Kidney glomerular epithelial cell (primary cell): ENCODE measurements around the gene ACBD3.
"Not testable (repeated sequence)": the region's sequence is repeated elsewhere in the genome, so short reads cannot be mapped to it uniquely, and the experiment has no call there.

Source experiments
- DNase-seq: peaks from one replicate; lab custom pipeline; 2025; lab: John Stamatoyannopoulos, UW

The ACBD3 gene

GRCh38 chr1:226186124-226187018, at the start of gene ACBD3:
Gene ACBD3, minus strand, starts transcription at chr1:226186741. Its CDS starts 66 bp downstream, at chr1:226186675.
- peak; percentile 72 for DNase-seq

- no peak for DNase-seq
Observed at GRCh38 chr1:226233806-226234205, 47.3 kb upstream of the ACBD3 start.

DNA sequence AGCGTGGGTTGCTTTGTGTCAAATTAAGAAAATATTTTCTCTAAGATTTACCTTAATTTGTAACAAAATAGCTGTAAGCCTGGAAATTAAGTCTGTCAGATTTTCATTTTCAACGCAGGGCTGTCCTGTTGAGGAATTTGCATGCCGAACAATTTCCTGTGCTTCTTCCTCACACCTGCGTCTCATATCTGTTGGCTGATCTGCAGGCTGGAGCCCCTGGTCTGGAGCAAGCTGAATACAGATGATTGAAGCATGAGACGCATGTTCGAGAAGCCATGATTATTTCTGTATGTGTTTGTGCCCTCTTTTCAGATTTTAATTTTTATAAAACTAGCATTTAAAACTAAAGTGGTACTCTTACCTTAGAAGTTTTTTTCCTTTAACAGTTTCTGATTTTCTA, 46.8 kb upstream of the ACBD3 start:
- DNase-seq: no peak

DNA sequence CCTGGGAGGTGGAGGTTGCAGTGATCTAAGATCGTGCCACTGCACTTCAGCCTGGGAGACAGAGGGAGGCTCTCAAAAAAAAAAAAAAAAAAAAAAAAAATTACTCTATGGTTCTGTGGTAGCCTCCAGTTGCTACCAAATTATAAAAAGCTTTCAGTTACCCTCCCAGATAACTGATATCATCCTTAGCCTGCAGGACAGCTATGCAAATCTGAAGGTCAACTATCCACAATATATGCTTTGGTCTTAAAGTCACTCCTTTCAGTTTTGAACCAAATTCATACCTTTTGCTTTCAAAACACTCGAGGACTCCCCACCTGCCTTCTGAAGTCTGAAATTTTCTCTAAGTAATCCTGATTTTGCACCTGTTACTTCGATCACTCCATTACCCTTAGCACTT, 40.1 kb upstream of the ACBD3 start:
- DNase-seq: no peak

DNA sequence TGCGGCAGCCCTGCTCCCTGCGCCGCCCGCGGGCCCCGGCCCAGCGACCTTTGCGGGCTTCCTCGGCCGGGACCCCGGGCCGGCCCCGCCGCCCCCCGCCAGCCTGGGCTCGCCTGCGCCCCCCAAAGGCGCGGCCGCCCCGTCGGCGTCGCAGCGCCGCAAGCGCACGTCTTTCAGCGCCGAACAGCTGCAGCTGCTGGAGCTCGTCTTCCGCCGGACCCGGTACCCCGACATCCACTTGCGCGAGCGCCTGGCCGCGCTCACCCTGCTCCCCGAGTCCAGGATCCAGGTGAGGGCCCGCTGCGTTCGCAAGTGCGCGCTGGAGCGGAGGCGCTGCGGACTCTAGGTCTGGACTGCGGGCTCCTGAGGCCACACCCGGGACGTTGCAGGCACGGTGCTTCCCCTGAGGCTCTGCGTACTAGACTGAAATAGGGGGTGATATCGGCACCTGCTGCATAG, 37.3 kb upstream of the ACBD3 start:
- DNase-seq: no peak

- DNase-seq: no peak
Observed at GRCh38 chr1:226223157-226223785, 36.7 kb upstream of the ACBD3 start, which contains the start of gene MIXL1. Gene MIXL1, plus strand, starts transcription at chr1:226223664. Its CDS starts 18 bp downstream, at chr1:226223682.

DNA sequence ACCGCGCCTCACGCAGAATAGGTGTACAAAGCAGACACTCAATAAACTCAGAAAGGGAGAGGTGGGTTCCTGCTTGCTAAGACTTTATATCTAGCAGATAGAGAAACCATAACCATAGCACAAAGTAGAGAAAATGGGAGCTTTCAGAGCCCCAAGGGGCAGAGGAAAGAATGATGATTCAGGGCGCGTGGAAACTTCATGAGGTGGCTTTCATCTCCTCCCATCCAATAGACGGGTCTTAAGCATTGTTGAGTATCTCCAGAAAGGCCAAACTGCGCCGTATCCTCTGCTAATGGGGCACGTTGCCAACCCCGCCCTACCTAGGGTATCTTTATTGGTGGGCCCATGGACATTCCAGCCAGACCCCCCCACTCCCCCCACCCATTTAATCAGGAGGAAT, 36.1 kb upstream of the ACBD3 start:
- DNase-seq: no peak

GRCh38 chr1:226220473-226221189, 34.1 kb upstream of the ACBD3 start:
- DNase-seq: no peak

- DNase-seq: no peak
Observed at GRCh38 chr1:226217273-226217672, 30.7 kb upstream of the ACBD3 start.

DNA sequence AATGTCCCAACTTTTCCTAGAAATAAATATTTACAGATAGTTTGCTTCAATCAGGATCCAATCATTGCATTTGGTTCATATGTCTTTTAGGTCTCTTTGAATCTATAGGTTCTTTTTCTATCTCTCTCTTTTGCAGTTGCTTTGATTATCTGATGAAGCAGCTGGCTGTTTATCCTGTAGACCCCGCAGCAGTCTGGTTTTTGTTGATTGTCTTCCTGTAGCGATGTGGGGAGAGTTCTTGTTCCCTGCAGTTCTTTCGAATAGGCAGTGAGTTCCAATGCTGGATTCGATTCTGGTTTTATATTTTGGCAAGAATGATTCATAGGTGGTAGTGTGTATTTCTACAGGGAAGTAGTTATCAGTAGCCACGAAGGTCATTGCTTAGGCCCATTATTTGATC, 29.5 kb upstream of the ACBD3 start:
- no peak for DNase-seq

DNA sequence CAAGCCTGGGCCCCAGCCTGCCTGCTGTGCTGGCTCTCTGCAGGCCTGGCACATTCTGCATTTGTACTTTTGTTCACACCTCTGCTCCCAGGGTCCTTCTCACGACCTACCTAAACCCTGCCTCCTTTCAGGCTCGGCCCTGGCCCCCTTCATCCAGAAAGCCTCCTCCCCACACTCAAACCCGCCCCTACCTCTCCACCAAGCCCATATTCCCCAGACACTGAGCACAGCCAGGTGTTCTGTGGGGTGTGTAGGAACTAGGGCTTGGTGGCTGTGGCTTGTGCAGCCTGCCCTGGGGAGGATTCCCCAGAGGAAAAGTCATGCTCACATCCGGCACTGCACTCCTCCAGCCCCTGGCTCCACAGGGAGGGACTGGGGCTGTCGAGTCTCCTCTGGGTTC, 28.7 kb upstream of the ACBD3 start:
- DNase-seq: no peak

DNA sequence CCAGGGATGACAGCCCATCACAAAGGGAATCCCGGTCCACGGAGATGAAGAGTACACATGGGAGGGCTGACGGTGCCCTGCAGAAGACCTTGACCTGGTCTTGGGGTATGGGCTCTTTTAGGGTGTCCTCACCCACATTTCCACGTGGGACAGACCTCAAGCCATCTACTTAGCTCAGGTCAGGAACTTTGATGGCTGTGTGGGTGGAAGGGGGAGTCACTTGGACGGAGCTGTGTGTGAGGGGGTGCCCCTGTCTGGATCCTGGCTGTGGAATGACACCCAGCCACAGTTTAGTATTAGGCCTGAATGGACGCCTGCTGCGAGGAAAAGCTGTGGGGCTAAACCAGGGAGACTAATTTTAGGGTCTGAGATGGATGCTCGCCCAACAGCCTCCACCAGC, 26.0 kb upstream of the ACBD3 start:
- no peak for DNase-seq

GRCh38 chr1:226211181-226211821, 24.8 kb upstream of the ACBD3 start:
- no peak for DNase-seq

DNA sequence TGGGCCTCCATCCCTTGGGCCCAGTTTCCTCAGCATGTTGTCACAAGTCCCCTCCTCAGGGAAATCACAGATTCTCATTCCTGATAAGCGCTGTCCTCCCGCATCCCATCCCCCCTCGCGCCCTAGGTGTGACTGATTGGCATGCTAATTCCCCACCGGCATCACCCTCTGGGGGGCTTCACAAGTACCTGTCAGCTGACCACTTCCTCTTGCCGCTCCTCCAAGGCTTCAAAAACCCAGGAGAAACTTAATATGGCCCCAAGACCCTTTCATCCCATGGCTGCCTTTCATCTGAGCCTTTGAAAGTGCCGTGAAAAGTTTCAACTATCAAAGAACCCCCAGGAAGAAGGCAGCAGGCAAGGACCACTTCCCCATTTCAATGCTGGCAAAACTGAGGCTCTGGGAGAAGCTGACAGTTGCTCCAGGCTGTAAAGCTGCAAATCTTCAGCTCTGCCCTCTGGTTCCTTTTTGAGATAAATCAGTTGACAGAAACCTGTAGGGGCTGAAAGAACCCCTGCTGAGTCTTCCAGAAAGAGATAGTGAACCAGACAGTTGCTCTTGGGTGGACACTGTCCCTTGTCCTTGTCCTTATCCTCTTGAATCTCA, 24.1 kb upstream of the ACBD3 start:
- DNase-seq: no peak

DNA sequence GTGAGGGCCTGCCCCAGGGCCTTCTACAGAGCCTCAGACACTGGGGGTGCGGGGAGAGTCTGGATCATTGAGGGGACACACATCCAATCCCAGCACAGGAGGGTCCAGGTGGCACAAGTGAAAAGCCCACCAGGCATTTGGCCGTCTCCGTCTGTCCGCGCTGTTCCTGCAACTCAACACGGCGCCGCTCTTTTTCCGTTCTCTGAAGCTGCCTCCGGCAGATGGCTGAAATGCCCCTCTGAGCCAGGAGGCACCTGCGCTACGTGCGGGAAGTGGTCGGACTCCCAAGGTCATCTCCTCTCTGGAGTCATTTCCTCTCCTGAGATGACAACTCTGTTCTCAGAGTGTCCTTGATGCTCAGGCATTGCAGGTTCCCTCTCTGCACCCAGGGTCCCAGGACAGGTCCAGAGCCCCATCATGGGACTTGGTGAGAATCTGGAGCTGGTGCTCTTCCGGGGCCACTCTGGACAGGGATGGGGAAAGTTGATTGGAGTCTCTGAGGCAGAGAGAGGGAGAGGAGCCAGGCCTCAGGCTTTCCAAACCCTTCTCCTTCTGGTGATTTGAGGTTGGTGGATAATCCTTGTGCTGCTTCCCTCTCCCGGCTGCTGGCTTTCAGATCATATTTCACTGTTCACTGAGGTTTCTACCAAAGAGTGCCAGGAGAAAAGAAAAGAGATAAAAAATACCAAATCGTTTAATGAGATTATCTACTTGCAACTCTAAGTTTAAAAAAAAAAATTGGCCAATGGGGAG, 22.9 kb upstream of the ACBD3 start:
- DNase-seq: no peak

DNA sequence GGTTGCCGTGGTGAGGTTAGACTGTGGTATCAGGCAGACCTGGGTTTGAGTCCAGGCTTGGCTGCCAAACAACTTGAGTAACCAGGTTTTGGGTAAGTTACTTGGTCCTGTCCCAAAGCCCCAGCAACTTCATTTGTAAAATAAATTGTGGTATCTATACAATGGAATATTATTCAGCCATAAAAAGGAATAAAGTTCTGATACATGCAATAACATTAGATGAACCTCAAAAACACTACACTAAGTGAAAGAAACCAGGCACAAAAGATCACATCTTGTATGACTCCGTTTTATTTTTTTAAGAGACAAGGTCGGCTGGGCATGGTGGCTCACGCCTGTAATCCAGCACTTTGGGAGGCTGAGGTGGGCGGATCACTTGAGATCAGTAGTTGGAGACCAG, 20.5 kb upstream of the ACBD3 start:
- DNase-seq: no peak

DNA sequence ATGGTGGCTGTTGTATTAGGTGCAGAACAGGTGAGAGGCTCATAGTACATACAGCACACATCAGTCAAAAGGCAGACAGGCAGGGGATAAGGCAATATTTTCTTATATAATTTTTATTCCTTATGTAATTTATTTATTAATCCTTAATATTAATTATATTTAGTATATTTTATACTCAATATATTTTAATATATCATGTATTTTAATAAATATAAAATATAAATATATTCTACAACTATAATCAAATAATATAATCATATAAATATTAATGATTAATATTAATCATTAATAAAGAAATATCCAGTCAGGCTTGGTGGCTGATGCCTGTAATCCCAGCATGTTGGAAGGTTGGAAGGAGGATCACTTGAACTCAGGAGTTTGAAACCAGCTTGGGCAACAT, 17.7 kb upstream of the ACBD3 start:
- DNase-seq: no peak

DNA sequence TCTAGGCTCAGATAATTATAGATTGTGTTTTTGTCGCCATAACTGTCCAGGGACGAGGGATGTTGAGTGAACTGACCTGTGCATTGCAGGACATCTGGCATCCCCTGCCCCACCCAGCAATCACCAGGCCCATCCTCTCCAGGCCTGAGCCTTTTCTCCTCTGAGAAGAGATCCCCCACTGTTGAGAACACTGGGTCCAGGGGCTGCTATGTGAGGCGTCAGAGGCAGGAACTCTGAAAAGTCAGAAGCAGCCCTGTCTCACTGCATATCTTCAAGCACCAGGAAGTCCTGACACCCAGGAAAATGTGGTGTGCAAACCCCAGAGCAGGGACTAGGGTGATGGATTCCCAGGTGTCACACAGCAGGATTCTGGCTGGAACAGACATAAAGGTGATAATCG, 17.1 kb upstream of the ACBD3 start:
- DNase-seq: no peak

- DNase-seq: no peak
Observed at GRCh38 chr1:226203240-226203639, 16.7 kb upstream of the ACBD3 start.

DNA sequence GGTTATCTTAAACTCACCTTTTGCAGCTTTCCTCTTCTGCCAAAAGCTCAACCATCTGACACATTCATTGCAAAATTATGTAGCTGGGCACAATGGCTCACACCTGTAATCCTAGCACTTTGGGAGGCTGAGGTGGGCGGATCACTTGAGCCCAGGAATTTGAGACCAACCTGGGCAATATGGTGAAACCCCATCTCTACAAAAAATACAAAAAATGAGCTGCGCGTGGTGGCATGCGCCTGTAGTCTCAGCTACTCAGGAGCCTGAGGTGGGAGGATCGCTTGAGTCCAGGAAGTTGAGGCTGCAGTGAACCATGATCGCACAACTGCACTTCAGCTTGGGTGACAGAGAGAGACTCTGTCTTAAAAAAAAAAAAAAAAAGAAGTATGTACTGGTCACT, 16.1 kb upstream of the ACBD3 start:
- DNase-seq: not testable (repeated sequence)

DNA sequence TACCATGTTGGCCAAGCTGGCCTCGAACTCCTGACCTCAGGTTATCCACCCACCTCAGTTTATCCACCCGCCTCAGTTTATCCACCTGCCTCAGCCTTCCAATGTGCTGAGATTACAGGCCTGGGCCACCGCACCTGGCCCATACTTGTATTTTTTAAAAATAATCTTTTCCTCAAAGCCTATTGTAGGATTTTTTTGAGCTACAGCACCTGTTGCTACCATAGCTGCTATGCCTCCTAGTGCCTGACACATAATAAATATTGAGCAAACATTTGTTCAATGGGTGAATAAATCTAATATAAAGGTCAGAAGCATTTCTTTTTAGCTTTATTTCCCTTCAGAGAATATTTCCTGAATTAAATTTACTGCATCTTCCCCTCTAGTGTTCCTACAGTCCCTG, 15.7 kb upstream of the ACBD3 start:
- no peak for DNase-seq
